ENCODE measurements around the gene ACAN. TPM values are rescaled to one million over a fixed set of nuclear protein-coding genes. Genes with fewer than 3 reads are reported as not detected.

The ACAN gene
- total RNA-seq, 2 experiments from 2014 or later, result not detected

GRCh38 chr15:88874275-88874674, 71.0 kb downstream of the ACAN start:
- Mint-ChIP-seq H3K4me1 (ENCODE audit: low read depth) (no peaks in the 10 kb centered on the region), H3K4me3 (no peak overlapping the region), H3K27me3 (no peaks in the 10 kb centered on the region), H3K27ac (no peak overlapping the region), H3K36me3 (ENCODE audit: low read depth) (peaks cover 47% of the 10 kb centered on the region), H3K9me3 (no peaks in the 10 kb centered on the region)
- Histone ChIP-seq H3K27ac (ENCODE audit: low read depth in 1 of 2, low read length in 2 of 2) (no peak overlapping the region), H3K9me3 (ENCODE audit: control insufficient read depth in 1 of 2, insufficient read depth in 1 of 2, low read length in 2 of 2) (no peaks in the 10 kb centered on the region), H3K36me3 (ENCODE audit: insufficient read depth, low read length) (peaks cover 25% of the 10 kb centered on the region), H3K27me3 (ENCODE audit: control insufficient read depth in 1 of 2, insufficient read depth in 2 of 2, low read length in 2 of 2) (no peaks in the 10 kb centered on the region), H3K4me1 (ENCODE audit: insufficient read depth, low read length) (peaks cover 2% of the 10 kb centered on the region), H3K4me3 (ENCODE audit: low read length) (no peak overlapping the region)
- DNase-seq (no peak), ATAC-seq (ENCODE audit: poor library complexity) (no peak)
- CTCF ChIA-PET, result no interaction called here
- intact Hi-C loops (cut with DNase I, micrococcal nuclease), result loop anchor here in 1 of 2 experiments (5.0 kb wide), 1 partner anchor 57 kb away; no protein-coding TSS in a partner anchor
- no peak for TF ChIP-seq CTCF (IDR thresholded peaks at IDR 0.05)
- POLR2A ChIA-PET, result no interaction called here

- TF ChIP-seq CTCF (IDR thresholded peaks at IDR 0.05), result no peak
- Histone ChIP-seq H3K9me3 (ENCODE audit: control insufficient read depth in 1 of 2, insufficient read depth in 1 of 2, low read length in 2 of 2) (no peaks in the 10 kb centered on the region), H3K27me3 (ENCODE audit: control insufficient read depth in 1 of 2, insufficient read depth in 2 of 2, low read length in 2 of 2) (no peaks in the 10 kb centered on the region), H3K36me3 (ENCODE audit: insufficient read depth, low read length) (peaks cover 28% of the 10 kb centered on the region), H3K27ac (ENCODE audit: low read depth in 1 of 2, low read length in 2 of 2) (no peak overlapping the region), H3K4me3 (ENCODE audit: low read length) (no peak overlapping the region), H3K4me1 (ENCODE audit: insufficient read depth, low read length) (peaks cover 2% of the 10 kb centered on the region)
- no peak overlapping the region for H3K4me3 Mint-ChIP-seq
- H3K27ac Mint-ChIP-seq, result no peak overlapping the region
- peaks cover 51% of the 10 kb centered on the region for H3K36me3 Mint-ChIP-seq (ENCODE audit: low read depth)
- intact Hi-C loops (cut with DNase I, micrococcal nuclease), result loop anchor here in 1 of 2 experiments (5.0 kb wide), 1 partner anchor 57 kb away; no protein-coding TSS in a partner anchor
- no peaks in the 10 kb centered on the region for H3K4me1 Mint-ChIP-seq (ENCODE audit: low read depth)
- ChIA-PET POLR2A (no interaction called here), CTCF (no interaction called here)
- H3K27me3 Mint-ChIP-seq, result no peaks in the 10 kb centered on the region
- no peak for DNase-seq
- no peaks in the 10 kb centered on the region for H3K9me3 Mint-ChIP-seq
- ATAC-seq (ENCODE audit: poor library complexity), result no peak
These were observed 71.4 kb downstream of the ACAN start for GRCh38 chr15:88874684-88875083.

GRCh38 chr15:88876573-88876972, 73.3 kb downstream of the ACAN start:
- peaks cover 45% of the 10 kb centered on the region for H3K36me3 ChIP-seq (ENCODE audit: insufficient read depth, low read length)
- no peak for TF ChIP-seq CTCF (IDR thresholded peaks at IDR 0.05)
- intact Hi-C loops (cut with DNase I, micrococcal nuclease), result no loop called here

More at GRCh38 chr15:88876573-88876972, 73.3 kb downstream of the ACAN start:
- Mint-ChIP-seq H3K27ac (no peak overlapping the region), H3K36me3 (ENCODE audit: low read depth) (peaks cover 70% of the 10 kb centered on the region), H3K4me3 (no peak overlapping the region), H3K27me3 (no peaks in the 10 kb centered on the region), H3K9me3 (no peaks in the 10 kb centered on the region), H3K4me1 (ENCODE audit: low read depth) (no peaks in the 10 kb centered on the region)
- no peak for DNase-seq
- no peak for ATAC-seq (ENCODE audit: poor library complexity)
- H3K27ac ChIP-seq (ENCODE audit: low read depth in 1 of 2, low read length in 2 of 2), result no peak overlapping the region
- ChIA-PET POLR2A (no interaction called here), CTCF (no interaction called here)
- H3K4me3 ChIP-seq (ENCODE audit: low read length), result no peak overlapping the region
- no peaks in the 10 kb centered on the region for H3K9me3 ChIP-seq (ENCODE audit: control insufficient read depth in 1 of 2, insufficient read depth in 1 of 2, low read length in 2 of 2)
- no peaks in the 10 kb centered on the region for H3K27me3 ChIP-seq (ENCODE audit: control insufficient read depth in 1 of 2, insufficient read depth in 2 of 2, low read length in 2 of 2)
- peaks cover 2% of the 10 kb centered on the region for H3K4me1 ChIP-seq (ENCODE audit: insufficient read depth, low read length)
